NCI-H1930 (cell line): ENCODE measurements around the gene EHD1.

Experiments used
- DNase-seq, 2 experiments: peaks; one replicate each; lab custom pipeline; 2025; lab: John Stamatoyannopoulos, UW

EHD1 gene

GRCh38 chr11:64909653-64910343, 31.4 kb upstream of the EHD1 start:
- DNase-seq: no peak

- no peak for DNase-seq
Observed at GRCh38 chr11:64908766-64909165, 30.3 kb upstream of the EHD1 start.

GRCh38 chr11:64906314-64906635, 27.9 kb upstream of the EHD1 start:
- no peak for DNase-seq

GRCh38 chr11:64905516-64906313, 27.3 kb upstream of the EHD1 start:
- no peak for DNase-seq

- no peak for DNase-seq
Observed at GRCh38 chr11:64903291-64903833, 24.9 kb upstream of the EHD1 start.

GRCh38 chr11:64902102-64902900, 23.9 kb upstream of the EHD1 start:
- no peak for DNase-seq

- no peak for DNase-seq
Observed at GRCh38 chr11:64900774-64901173, 22.4 kb upstream of the EHD1 start.

- no peak for DNase-seq
Observed at GRCh38 chr11:64900263-64900678, 21.9 kb upstream of the EHD1 start.

- no peak for DNase-seq
Observed at GRCh38 chr11:64898541-64898940, 20.1 kb upstream of the EHD1 start.

GRCh38 chr11:64898076-64898445, 19.6 kb upstream of the EHD1 start:
- no peak for DNase-seq

- no peak for DNase-seq
Observed at GRCh38 chr11:64897381-64898075, 19.1 kb upstream of the EHD1 start.

GRCh38 chr11:64896448-64897022, 18.1 kb upstream of the EHD1 start:
- DNase-seq: no peak

GRCh38 chr11:64894812-64895452, 16.5 kb upstream of the EHD1 start:
- no peak for DNase-seq

GRCh38 chr11:64894070-64894811, 15.8 kb upstream of the EHD1 start:
- peak; percentile 38 to 67 for DNase-seq

- DNase-seq: no peak
Observed at GRCh38 chr11:64893194-64894069, 15.0 kb upstream of the EHD1 start.

- DNase-seq: no peak
Observed at GRCh38 chr11:64892838-64893193, 14.4 kb upstream of the EHD1 start.

GRCh38 chr11:64892411-64892831, 14.0 kb upstream of the EHD1 start:
- no peak for DNase-seq

GRCh38 chr11:64891880-64892279, 13.5 kb upstream of the EHD1 start:
- no peak for DNase-seq

GRCh38 chr11:64891215-64891848, 12.9 kb upstream of the EHD1 start:
- no peak for DNase-seq
